Measurements from ENCODE around the gene ZNF670.
"Not testable (repeated sequence)": the region's sequence is repeated elsewhere in the genome, so short reads cannot be mapped to it uniquely, and the experiment has no call there.

The ZNF670 gene

DNA sequence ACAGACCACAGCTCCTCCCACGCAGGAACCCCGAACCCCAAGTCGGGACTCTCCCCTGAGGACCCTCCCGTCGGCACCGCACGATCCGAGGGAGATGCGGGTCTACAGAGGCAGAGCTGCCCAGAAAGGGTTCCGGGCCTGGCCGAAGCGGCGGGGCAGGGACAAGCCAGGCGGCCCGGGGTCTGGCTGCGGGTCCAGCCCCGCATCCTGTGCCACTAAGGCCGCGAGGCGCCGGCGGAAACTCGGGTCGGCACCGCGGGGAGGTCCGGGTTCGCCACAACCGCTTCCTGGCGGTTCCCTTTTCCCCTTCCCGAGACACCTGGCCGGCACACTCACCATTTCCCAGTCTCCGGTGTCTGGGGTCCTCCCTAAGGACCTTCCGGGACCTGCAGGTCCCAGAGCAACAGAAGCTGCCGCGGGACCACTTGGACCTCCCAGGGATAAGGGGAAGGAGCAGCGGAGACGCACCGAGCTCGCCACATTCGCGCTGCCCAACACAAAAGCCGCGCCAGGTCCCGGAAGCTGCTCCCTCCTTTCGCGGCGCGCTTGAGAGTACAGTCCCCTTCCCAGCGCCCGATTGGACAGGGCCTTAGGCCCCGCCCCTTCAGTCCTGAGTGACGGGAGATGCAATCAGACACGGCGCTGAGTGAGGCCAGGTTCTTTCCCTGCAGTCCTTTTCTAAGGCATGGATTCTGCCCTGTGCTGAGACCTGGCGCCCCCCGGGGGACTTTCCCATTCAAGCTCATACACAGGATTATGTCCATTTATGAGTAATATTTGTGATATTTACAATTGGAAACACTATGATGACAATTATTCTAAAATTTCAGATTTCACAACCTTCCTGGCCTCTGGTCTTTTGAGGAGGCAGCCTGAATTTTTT is at the start of gene ZNF670:
Gene ZNF670 (minus strand): TSS at position 554 of the 883 bp plus-strand sequence. CDS start 215 bp downstream, at position 339.
- peak within 1 kb of the TSS; percentile 90 for H3K4me3 ChIP-seq (ENCODE audit: low read length)
- TF ChIP-seq, protein P1, sequence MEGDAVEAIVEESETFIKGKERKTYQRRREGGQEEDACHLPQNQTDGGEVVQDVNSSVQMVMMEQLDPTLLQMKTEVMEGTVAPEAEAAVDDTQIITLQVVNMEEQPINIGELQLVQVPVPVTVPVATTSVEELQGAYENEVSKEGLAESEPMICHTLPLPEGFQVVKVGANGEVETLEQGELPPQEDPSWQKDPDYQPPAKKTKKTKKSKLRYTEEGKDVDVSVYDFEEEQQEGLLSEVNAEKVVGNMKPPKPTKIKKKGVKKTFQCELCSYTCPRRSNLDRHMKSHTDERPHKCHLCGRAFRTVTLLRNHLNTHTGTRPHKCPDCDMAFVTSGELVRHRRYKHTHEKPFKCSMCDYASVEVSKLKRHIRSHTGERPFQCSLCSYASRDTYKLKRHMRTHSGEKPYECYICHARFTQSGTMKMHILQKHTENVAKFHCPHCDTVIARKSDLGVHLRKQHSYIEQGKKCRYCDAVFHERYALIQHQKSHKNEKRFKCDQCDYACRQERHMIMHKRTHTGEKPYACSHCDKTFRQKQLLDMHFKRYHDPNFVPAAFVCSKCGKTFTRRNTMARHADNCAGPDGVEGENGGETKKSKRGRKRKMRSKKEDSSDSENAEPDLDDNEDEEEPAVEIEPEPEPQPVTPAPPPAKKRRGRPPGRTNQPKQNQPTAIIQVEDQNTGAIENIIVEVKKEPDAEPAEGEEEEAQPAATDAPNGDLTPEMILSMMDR (conservative IDR thresholded peaks at IDR 0.05; ENCODE audit: low read length), result no peak
- peak; percentile 87 for DNase-seq (ENCODE audit: low read depth)

DNA sequence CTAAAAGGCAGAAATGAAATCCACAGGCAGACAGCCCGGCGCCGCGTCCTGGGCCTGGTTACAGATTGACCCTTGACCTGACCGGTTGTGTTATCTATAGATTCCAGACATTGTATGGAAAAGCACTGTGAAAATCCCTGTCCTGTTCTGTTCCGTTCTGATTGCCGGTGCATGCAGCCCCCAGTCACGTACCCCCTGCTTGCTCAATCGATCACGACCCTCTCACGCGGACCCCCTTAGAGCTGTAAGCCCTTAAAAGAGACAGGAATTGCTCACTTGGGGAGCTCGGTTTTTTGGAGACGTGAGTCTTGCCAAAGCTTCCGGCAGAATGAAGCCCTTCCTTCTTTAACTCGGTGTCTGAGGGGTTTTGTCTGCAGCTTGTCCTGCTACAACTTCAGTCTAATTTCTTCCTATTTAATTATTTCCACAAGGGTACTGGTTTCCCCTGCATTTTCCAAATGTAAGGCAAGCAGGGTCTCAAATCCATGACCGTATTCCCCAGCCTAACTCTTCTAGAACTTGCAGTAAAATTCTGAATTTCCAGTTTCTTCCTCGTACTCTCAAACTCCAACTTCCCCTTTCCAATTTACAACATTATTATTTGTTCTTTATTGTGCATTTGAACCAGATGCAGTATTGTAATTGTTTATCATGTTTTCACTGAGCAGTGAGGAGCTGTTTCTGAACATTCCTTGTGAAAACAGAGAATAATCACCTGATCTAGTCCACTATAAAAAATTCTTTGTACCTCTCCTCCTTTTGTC is 49.1 kb upstream of the ZNF670 start:
- DNase-seq (ENCODE audit: low read depth), result not testable (repeated sequence)
- H3K4me3 ChIP-seq (ENCODE audit: low read length), result peak overlapping the region; percentile 20; the same call in 1 of the 2 replicates

DNA sequence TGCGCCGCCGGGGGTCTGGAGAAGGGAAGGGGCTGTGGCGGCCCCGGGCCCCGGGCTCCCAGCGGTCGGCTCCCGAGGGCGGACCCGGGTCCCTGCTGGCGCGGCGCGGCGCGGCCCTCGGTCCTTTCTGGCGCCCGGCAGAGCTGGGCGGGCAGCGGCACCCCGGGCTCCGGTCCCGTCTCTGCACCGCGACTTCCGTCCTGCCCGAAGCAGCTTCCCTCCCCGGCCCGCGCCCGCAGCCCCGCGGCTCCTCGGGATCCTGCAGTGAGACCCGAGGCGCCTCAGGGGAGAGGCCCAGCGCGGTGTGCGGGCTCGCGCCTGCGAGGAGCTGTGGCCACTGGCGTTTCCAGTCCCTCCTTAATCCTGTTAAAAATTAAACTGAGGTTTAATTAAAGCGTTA is 48.0 kb upstream of the ZNF670 start:
- not testable (repeated sequence) for DNase-seq (ENCODE audit: low read depth); H3K4me3 ChIP-seq (ENCODE audit: low read length)

DNA sequence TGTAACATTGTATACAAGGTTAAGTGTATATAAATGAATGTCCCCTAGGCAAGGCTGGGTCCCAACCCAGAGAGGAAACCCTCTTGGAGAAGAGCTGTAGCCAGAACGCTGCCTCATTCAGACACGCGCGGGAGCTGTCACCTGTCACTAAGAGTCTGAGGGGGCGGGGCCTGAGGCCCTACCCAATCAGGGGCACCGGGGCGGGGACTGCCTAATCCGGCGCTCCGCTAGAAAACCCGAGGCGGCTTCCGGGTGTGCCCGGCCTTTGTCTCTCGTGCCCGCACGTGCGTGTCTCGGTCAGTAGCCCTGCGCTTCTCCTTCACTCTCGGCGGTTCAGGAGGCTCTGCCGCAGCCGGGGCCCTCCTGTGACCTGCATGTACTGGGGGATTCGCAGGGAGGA is 47.6 kb upstream of the ZNF670 start:
- not testable (repeated sequence) for H3K4me3 ChIP-seq (ENCODE audit: low read length); DNase-seq (ENCODE audit: low read depth)

DNA sequence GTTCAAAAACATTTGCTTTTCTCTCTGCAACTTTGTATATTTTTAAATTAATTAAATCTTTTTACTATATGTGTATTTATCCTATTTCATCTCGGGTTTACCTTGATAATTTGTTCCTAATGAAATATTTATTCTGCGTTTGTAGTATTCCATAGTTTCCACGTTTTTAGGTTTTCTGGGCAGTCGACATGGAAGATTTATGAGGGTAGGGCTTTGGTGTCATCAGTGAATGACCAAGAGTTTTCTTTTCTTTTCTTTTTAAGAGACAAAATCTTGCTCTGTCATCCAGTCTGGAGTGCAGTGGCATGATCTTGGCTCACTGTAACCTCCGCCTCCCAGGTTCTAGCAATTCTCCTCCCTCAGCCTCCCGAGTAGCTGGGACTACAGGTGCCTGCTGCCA is 42.8 kb upstream of the ZNF670 start:
- H3K4me3 ChIP-seq (ENCODE audit: low read length), result no peak overlapping the region
- DNase-seq (ENCODE audit: low read depth), result no peak
- TF ChIP-seq, protein P1 (conservative IDR thresholded peaks at IDR 0.05; ENCODE audit: low read length), result no peak

DNA sequence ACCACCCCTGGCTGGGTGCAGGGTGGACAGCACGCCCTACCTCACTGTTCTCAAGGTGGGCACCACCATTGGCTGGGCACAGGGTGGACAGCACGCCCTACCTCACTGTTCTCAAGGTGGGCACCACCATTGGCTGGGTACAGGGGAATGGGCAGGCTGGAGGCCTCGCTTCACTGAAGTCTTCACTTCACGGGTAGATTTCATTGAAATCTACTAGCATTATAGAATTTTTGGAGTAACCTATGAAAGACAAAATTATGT is 41.7 kb upstream of the ZNF670 start:
- not testable (repeated sequence) for DNase-seq (ENCODE audit: low read depth); H3K4me3 ChIP-seq (ENCODE audit: low read length)

DNA sequence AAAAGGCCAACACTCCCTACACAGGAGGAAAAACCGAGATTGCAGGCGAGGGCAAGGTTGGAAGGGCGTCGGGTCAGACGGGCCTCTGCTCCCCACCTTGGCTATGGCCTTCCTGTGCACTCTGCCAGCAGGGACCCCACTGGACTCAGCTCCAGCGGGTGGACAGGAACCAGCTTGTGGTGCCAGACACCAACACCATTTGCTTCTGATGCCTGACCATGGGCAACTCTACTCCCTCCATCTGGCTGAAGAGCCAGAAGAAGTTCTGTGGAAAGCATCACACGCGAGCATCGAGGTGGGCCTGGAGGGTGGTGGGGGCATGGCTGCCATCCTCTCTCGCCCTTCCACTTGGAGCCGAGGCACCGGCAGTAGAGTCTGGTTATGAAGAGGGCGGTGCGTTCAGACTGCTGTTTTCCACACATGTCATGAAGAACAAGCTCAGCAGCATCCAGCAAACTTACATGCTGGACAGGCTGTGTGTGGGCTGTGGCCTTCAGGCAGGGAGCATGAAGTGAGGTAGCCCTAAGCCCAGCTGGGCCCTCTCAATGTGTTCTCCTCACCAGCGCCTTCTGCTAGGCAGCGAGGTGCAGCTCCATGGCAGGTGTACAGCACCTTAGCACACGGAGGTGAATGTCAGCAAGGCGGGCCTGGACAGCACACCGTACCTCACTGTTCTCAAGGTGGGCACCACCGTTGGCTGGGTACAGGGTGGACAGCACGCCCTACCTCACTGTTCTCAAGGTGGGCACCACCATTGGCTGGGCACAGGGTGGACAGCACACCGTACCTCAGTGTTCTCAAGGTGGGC is 41.2 kb upstream of the ZNF670 start:
- no peak overlapping the region for H3K4me3 ChIP-seq (ENCODE audit: low read length)
- no peak for DNase-seq (ENCODE audit: low read depth)
- TF ChIP-seq, protein P1 (conservative IDR thresholded peaks at IDR 0.05; ENCODE audit: low read length), result no peak

DNA sequence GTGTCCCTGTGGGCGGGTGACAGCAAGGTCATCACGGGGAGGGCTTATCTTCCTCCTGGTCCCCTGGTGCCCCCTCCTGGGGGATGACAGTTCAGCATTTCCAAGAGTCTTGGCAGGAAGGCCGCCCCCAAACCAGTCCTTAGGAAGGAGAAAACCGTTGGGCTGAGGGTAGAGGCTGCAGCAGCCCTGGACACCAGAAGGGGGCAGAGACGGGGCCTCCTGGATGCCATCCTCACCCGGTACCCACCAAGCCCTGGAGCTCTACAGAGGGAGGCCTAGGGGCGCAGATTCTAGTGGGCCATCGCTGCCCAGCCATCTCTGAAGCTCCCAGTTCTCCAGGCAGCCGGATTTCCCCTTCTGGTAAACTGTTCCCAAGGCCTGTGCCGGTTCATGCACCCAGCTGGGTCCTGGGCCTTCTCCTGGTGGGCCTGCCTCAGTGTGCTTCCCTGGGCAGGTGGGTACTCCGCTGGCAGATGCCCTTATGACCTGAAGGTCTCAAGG is 40.4 kb upstream of the ZNF670 start:
- DNase-seq (ENCODE audit: low read depth), result peak; percentile 15
- TF ChIP-seq, protein P1 (conservative IDR thresholded peaks at IDR 0.05; ENCODE audit: low read length), result no peak
- H3K4me3 ChIP-seq (ENCODE audit: low read length), result no peak overlapping the region

DNA sequence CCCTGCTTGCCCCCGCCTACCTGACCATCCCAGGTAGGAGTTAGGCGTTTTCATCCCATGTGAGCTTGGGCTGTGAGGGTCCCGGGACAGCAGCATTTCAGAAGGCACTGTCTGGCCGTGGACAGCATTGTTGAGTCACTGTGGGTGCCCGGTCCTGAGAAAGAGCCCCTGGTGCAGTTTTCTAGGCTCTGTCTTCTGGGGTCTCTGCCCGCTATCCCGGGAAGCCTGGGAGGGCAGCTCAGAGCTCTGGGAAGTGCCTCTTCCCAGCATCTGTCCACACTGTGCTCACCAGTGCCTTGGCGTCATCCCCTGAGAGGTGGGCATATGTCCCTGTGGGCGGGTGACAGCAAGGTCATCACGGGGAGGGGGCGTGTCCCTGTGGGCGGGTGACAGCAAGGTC is 36.9 kb upstream of the ZNF670 start:
- H3K4me3 ChIP-seq (ENCODE audit: low read length), result no peak overlapping the region
- TF ChIP-seq, protein P1 (conservative IDR thresholded peaks at IDR 0.05; ENCODE audit: low read length), result no peak
- no peak for DNase-seq (ENCODE audit: low read depth)
